CD4-positive, alpha-beta T cell treated with Interferon alpha-2 for 1 hour (primary cell): ENCODE measurements around the gene SLC48A1.
A peak's percentile ranks its signal among the peaks of the same experiment; 100 is the strongest.

ENCODE experiments used
- DNase-seq, 2 donors: peaks; one replicate each; pipeline ENCODE4 v3.0.0-alpha.2; 2020 to 2022

Gene SLC48A1

GRCh38 chr12:47758834-47759690 is 14.0 kb upstream of the SLC48A1 start, which contains the start of gene RAPGEF3:
TSS of gene RAPGEF3 (minus strand) at chr12:47758880. CDS start at chr12:47758556, 324 bp downstream.
- peak; percentile 69 to 72 for DNase-seq

- no peak for DNase-seq
Measured at GRCh38 chr12:47762850-47763465, 10.1 kb upstream of the SLC48A1 start.

GRCh38 chr12:47763481-47764346 is 9.3 kb upstream of the SLC48A1 start:
- DNase-seq: no peak

GRCh38 chr12:47766502-47767215 is 6.4 kb upstream of the SLC48A1 start:
- DNase-seq: no peak

GRCh38 chr12:47767216-47767724 is 5.8 kb upstream of the SLC48A1 start:
- DNase-seq: peak; percentile 78 to 80

- DNase-seq: no peak
Measured at GRCh38 chr12:47768323-47768811, 4.7 kb upstream of the SLC48A1 start.

- DNase-seq: no peak
Measured at GRCh38 chr12:47769234-47770085, 3.6 kb upstream of the SLC48A1 start.

- no peak for DNase-seq
Measured at GRCh38 chr12:47770086-47770726, 2.8 kb upstream of the SLC48A1 start.

GRCh38 chr12:47771304-47771703 is 1.7 kb upstream of the SLC48A1 start:
- no peak for DNase-seq

- no peak for DNase-seq
Measured at GRCh38 chr12:47772094-47772660, 861 bp upstream of the SLC48A1 start.

- no peak for DNase-seq
Measured at GRCh38 chr12:47772738-47773061, 338 bp upstream of the SLC48A1 start.

- DNase-seq: no peak
Measured at GRCh38 chr12:47773858-47774580, 981 bp downstream of the SLC48A1 start.

- DNase-seq: no peak
Measured at GRCh38 chr12:47774663-47775062, 1.6 kb downstream of the SLC48A1 start.

- peak in 1 of 2 donors; percentile 23 for DNase-seq
Measured at GRCh38 chr12:47775100-47775911, 2.3 kb downstream of the SLC48A1 start.

- DNase-seq: no peak
Measured at GRCh38 chr12:47776471-47777143, 3.6 kb downstream of the SLC48A1 start.

- DNase-seq: no peak
Measured at GRCh38 chr12:47777151-47777550, 4.1 kb downstream of the SLC48A1 start.

- DNase-seq: no peak
Measured at GRCh38 chr12:47777741-47778558, 4.9 kb downstream of the SLC48A1 start.
